ENCODE measurements around the gene MYO1E. TPM values are rescaled to one million over a fixed set of nuclear protein-coding genes. Genes with fewer than 3 reads are reported as not detected.

The MYO1E gene
- total and polyA plus RNA-seq, 2 of the 8 experiments (the other 6 are each of a cell fraction or from before 2014, with no cell fraction given) = 19.6 to 142 TPM

DNA sequence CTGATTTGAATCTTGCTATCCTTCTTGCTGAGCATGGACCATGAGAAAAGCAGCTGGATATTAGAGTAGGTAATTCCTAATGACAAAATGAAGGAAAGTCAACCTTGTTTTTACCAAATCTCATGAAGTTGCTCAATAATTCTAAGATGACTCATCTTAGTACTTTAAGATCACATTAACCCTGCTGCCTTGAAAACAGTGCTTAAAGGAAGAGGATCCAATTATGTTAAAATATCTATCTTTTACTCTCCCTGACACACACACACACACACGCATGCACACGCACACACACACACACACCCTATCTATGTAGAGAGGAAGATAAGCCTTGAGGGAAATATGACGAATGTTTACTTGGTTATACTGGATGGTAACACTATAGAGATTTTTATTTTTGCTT is 16.0 kb upstream of the MYO1E start (continued):
- TF ChIP-seq, protein P1, sequence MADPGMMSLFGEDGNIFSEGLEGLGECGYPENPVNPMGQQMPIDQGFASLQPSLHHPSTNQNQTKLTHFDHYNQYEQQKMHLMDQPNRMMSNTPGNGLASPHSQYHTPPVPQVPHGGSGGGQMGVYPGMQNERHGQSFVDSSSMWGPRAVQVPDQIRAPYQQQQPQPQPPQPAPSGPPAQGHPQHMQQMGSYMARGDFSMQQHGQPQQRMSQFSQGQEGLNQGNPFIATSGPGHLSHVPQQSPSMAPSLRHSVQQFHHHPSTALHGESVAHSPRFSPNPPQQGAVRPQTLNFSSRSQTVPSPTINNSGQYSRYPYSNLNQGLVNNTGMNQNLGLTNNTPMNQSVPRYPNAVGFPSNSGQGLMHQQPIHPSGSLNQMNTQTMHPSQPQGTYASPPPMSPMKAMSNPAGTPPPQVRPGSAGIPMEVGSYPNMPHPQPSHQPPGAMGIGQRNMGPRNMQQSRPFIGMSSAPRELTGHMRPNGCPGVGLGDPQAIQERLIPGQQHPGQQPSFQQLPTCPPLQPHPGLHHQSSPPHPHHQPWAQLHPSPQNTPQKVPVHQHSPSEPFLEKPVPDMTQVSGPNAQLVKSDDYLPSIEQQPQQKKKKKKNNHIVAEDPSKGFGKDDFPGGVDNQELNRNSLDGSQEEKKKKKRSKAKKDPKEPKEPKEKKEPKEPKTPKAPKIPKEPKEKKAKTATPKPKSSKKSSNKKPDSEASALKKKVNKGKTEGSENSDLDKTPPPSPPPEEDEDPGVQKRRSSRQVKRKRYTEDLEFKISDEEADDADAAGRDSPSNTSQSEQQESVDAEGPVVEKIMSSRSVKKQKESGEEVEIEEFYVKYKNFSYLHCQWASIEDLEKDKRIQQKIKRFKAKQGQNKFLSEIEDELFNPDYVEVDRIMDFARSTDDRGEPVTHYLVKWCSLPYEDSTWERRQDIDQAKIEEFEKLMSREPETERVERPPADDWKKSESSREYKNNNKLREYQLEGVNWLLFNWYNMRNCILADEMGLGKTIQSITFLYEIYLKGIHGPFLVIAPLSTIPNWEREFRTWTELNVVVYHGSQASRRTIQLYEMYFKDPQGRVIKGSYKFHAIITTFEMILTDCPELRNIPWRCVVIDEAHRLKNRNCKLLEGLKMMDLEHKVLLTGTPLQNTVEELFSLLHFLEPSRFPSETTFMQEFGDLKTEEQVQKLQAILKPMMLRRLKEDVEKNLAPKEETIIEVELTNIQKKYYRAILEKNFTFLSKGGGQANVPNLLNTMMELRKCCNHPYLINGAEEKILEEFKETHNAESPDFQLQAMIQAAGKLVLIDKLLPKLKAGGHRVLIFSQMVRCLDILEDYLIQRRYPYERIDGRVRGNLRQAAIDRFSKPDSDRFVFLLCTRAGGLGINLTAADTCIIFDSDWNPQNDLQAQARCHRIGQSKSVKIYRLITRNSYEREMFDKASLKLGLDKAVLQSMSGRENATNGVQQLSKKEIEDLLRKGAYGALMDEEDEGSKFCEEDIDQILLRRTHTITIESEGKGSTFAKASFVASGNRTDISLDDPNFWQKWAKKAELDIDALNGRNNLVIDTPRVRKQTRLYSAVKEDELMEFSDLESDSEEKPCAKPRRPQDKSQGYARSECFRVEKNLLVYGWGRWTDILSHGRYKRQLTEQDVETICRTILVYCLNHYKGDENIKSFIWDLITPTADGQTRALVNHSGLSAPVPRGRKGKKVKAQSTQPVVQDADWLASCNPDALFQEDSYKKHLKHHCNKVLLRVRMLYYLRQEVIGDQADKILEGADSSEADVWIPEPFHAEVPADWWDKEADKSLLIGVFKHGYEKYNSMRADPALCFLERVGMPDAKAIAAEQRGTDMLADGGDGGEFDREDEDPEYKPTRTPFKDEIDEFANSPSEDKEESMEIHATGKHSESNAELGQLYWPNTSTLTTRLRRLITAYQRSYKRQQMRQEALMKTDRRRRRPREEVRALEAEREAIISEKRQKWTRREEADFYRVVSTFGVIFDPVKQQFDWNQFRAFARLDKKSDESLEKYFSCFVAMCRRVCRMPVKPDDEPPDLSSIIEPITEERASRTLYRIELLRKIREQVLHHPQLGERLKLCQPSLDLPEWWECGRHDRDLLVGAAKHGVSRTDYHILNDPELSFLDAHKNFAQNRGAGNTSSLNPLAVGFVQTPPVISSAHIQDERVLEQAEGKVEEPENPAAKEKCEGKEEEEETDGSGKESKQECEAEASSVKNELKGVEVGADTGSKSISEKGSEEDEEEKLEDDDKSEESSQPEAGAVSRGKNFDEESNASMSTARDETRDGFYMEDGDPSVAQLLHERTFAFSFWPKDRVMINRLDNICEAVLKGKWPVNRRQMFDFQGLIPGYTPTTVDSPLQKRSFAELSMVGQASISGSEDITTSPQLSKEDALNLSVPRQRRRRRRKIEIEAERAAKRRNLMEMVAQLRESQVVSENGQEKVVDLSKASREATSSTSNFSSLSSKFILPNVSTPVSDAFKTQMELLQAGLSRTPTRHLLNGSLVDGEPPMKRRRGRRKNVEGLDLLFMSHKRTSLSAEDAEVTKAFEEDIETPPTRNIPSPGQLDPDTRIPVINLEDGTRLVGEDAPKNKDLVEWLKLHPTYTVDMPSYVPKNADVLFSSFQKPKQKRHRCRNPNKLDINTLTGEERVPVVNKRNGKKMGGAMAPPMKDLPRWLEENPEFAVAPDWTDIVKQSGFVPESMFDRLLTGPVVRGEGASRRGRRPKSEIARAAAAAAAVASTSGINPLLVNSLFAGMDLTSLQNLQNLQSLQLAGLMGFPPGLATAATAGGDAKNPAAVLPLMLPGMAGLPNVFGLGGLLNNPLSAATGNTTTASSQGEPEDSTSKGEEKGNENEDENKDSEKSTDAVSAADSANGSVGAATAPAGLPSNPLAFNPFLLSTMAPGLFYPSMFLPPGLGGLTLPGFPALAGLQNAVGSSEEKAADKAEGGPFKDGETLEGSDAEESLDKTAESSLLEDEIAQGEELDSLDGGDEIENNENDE (IDR thresholded peaks at IDR 0.05; ENCODE audit: insufficient replicate concordance, low read length) = no peak
- TF ChIP-seq SP2 (IDR thresholded peaks at IDR 0.05; ENCODE audit: low read length) = no peak
- no peak for TF ChIP-seq MAFK (IDR thresholded peaks at IDR 0.05; ENCODE audit: low read depth, low read length)
